ENCODE measurements around the gene INSM1. TPM values are rescaled to one million over a fixed set of nuclear protein-coding genes. Genes with fewer than 3 reads are reported as not detected.

The INSM1 gene
- total and polyA plus RNA-seq, 2 of the 13 experiments (the other 11 are each of a cell fraction or from before 2014, with no cell fraction given), result not detected

DNA sequence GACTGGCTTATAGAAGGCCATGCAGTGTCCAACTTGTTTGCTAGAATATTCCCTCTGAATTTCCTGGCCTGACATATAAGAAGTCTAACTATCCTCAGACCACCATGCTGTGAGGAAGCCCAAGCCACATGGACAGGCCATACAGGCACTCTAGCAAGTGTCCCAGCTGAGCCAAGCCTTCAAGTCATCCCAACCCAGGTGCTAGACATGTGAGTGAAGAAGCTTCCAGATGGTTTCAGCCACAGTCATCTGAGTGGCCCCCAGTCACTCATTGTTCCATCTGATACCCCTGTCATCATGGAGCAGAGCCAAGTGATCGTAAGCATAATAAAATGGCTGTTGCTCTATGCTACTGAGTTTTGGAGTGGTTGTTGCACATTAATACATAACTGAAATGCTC is 46.0 kb upstream of the INSM1 start:
- Histone ChIP-seq H4K20me1 (ENCODE audit: insufficient read depth, low read length) (no peaks in the 10 kb centered on the region), H3K4me1 (ENCODE audit: insufficient read depth, low read length) (no peaks in the 10 kb centered on the region), H3K4me3 (replicated peaks in 1 of 3; ENCODE audit: insufficient read depth in 1 of 3, low read depth in 2 of 3, low read length in 3 of 3) (no peak overlapping the region), H3K9me3 (ENCODE audit: low read length) (no peaks in the 10 kb centered on the region), H3K79me2 (ENCODE audit: insufficient read depth, low read length) (no peaks in the 10 kb centered on the region), H3K27me3 (ENCODE audit: control insufficient read depth in 1 of 2, insufficient read depth in 2 of 2, low read length in 2 of 2) (peaks cover 0 to 13% of the 10 kb centered on the region in 2 experiments; a peak in 1 of 5 replicates), H3K9ac (ENCODE audit: insufficient read depth, low read depth, low read length) (no peak overlapping the region), H3K27ac (ENCODE audit: extremely low read length, insufficient read depth, low read length) (no peak overlapping the region), H2AFZ (ENCODE audit: low read length) (no peak overlapping the region), H3K36me3 (replicated peaks in 1 of 2; ENCODE audit: control insufficient read depth in 1 of 2, insufficient read depth in 2 of 2, low read length in 2 of 2) (no peaks in the 10 kb centered on the region), H3K4me2 (ENCODE audit: low read depth, low read length) (no peak overlapping the region)
- FAIRE-seq, result no peak
- ChIA-PET POLR2A (no interaction called here), CTCF (ENCODE audit: low intra/inter-chr PET ratio, low total read pairs) (no interaction called here)
- intact Hi-C loops (cut with micrococcal nuclease; ENCODE audit: unreplicated experiment) (no loop called here), in situ Hi-C loops (cut with HindIII; ENCODE audit: extremely low pct_ligation_motif_present, low pct_unique_long_range_greater_than_20kb) (no loop called here)
- WGBS (ENCODE audit: low lambda C conversion rate), result 17% methylated on average over 1 of the region's 1 CpG
- no peak for TF ChIP-seq ZNF260 (CRISPR knock-in tag; IDR thresholded peaks at IDR 0.05; ENCODE audit: borderline replicate concordance, low read depth)
- DNase-seq (ENCODE audit: low spot score), result no peak
- no TSS peak for BruUV-seq (replicated peaks)
- no peak for ATAC-seq

GRCh38 chr20:20322912-20323311 is 45.0 kb upstream of the INSM1 start:
- 13% methylated on average over 6 of the region's 6 CpGs for WGBS (ENCODE audit: low lambda C conversion rate)
- intact Hi-C loops (cut with micrococcal nuclease; ENCODE audit: unreplicated experiment) (no loop called here), in situ Hi-C loops (cut with HindIII; ENCODE audit: extremely low pct_ligation_motif_present, low pct_unique_long_range_greater_than_20kb) (no loop called here)
- ChIA-PET CTCF (ENCODE audit: low intra/inter-chr PET ratio, low total read pairs) (no interaction called here), POLR2A (no interaction called here)
- Histone ChIP-seq H3K9ac (ENCODE audit: insufficient read depth, low read depth, low read length) (no peak overlapping the region), H3K36me3 (replicated peaks in 1 of 2; ENCODE audit: control insufficient read depth in 1 of 2, insufficient read depth in 2 of 2, low read length in 2 of 2) (no peaks in the 10 kb centered on the region), H3K9me3 (ENCODE audit: low read length) (no peaks in the 10 kb centered on the region), H3K27ac (ENCODE audit: extremely low read length, insufficient read depth, low read length) (no peak overlapping the region), H3K4me2 (ENCODE audit: low read depth, low read length) (no peak overlapping the region), H3K27me3 (ENCODE audit: control insufficient read depth in 1 of 2, insufficient read depth in 2 of 2, low read length in 2 of 2) (peaks cover 0 to 9% of the 10 kb centered on the region in 2 experiments; a peak in 1 of 5 replicates), H3K4me1 (ENCODE audit: insufficient read depth, low read length) (no peaks in the 10 kb centered on the region), H2AFZ (ENCODE audit: low read length) (no peak overlapping the region), H4K20me1 (ENCODE audit: insufficient read depth, low read length) (no peaks in the 10 kb centered on the region), H3K4me3 (replicated peaks in 1 of 3; ENCODE audit: insufficient read depth in 1 of 3, low read depth in 2 of 3, low read length in 3 of 3) (no peak overlapping the region), H3K79me2 (ENCODE audit: insufficient read depth, low read length) (no peaks in the 10 kb centered on the region)
- DNase-seq (ENCODE audit: low spot score), result no peak
- ATAC-seq, result no peak
- no TSS peak for BruUV-seq (replicated peaks)
- FAIRE-seq, result no peak
- TF ChIP-seq EED (CRISPR knock-in tag; IDR thresholded peaks at IDR 0.05), result no peak
- no peak for TF ChIP-seq ZNF18 (CRISPR knock-in tag; IDR thresholded peaks at IDR 0.05; ENCODE audit: insufficient replicate concordance)
- no peak for TF ChIP-seq SRF (IDR thresholded peaks at IDR 0.05; ENCODE audit: low read depth, low read length)
- TF ChIP-seq, protein P1, sequence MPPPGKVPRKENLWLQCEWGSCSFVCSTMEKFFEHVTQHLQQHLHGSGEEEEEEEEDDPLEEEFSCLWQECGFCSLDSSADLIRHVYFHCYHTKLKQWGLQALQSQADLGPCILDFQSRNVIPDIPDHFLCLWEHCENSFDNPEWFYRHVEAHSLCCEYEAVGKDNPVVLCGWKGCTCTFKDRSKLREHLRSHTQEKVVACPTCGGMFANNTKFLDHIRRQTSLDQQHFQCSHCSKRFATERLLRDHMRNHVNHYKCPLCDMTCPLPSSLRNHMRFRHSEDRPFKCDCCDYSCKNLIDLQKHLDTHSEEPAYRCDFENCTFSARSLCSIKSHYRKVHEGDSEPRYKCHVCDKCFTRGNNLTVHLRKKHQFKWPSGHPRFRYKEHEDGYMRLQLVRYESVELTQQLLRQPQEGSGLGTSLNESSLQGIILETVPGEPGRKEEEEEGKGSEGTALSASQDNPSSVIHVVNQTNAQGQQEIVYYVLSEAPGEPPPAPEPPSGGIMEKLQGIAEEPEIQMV (CRISPR knock-in tag; IDR thresholded peaks at IDR 0.05; ENCODE audit: low read depth), result no peak
- TF ChIP-seq ZNF83 (CRISPR knock-in tag; IDR thresholded peaks at IDR 0.05; ENCODE audit: borderline replicate concordance), result no peak
- TF ChIP-seq ZSCAN21 (CRISPR knock-in tag; IDR thresholded peaks at IDR 0.05; ENCODE audit: borderline replicate concordance), result no peak
- TF ChIP-seq SRSF1 (optimal IDR thresholded peaks at IDR 0.05; ENCODE audit: low read depth, low read length), result no peak
- TF ChIP-seq, protein P2, sequence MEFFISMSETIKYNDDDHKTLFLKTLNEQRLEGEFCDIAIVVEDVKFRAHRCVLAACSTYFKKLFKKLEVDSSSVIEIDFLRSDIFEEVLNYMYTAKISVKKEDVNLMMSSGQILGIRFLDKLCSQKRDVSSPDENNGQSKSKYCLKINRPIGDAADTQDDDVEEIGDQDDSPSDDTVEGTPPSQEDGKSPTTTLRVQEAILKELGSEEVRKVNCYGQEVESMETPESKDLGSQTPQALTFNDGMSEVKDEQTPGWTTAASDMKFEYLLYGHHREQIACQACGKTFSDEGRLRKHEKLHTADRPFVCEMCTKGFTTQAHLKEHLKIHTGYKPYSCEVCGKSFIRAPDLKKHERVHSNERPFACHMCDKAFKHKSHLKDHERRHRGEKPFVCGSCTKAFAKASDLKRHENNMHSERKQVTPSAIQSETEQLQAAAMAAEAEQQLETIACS (CRISPR knock-in tag; IDR thresholded peaks at IDR 0.05), result no peak
- no peak for TF ChIP-seq ZNF33B (CRISPR knock-in tag; IDR thresholded peaks at IDR 0.05)
- TF ChIP-seq MYC (CRISPR knock-in tag; IDR thresholded peaks at IDR 0.05; ENCODE audit: borderline replicate concordance), result no peak
- no peak for TF ChIP-seq CEBPB (IDR thresholded peaks at IDR 0.05; ENCODE audit: borderline replicate concordance, low read depth, low read length)
- TF ChIP-seq ZNF253 (CRISPR knock-in tag; IDR thresholded peaks at IDR 0.05; ENCODE audit: borderline replicate concordance), result no peak
- TF ChIP-seq, protein P3, sequence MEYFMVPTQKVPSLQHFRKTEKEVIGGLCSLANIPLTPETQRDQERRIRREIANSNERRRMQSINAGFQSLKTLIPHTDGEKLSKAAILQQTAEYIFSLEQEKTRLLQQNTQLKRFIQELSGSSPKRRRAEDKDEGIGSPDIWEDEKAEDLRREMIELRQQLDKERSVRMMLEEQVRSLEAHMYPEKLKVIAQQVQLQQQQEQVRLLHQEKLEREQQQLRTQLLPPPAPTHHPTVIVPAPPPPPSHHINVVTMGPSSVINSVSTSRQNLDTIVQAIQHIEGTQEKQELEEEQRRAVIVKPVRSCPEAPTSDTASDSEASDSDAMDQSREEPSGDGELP (IDR thresholded peaks at IDR 0.05; ENCODE audit: borderline replicate concordance, low read depth), result no peak

Measured in HepG2 (cell line).